ENCODE measurements around the gene CCDC9B.
A peak's percentile ranks its signal among the peaks of the same experiment; 100 is the strongest.

Gene CCDC9B

GRCh38 chr15:40310993-40311392, 29.7 kb downstream of the CCDC9B start:
- H3K4me1 ChIP-seq (ENCODE audit: control insufficient read depth in 5 of 5, insufficient read depth in 5 of 5, low read length in 5 of 5): peaks cover 0 to 22% (median 4%) of the 10 kb centered on the region in 5 donors
- H3K27me3 ChIP-seq (ENCODE audit: control insufficient read depth in 5 of 5, insufficient read depth in 4 of 5, low read length in 5 of 5): peaks cover 6 to 14% (median 10%) of the 10 kb centered on the region in 5 donors
- H3K27ac ChIP-seq (ENCODE audit: low read depth, low read length): no peak overlapping the region
- H3K4me3 ChIP-seq (ENCODE audit: low read depth in 1 of 5, low read length in 5 of 5): no peak overlapping the region
- H3K9ac ChIP-seq (ENCODE audit: low read length in 5 of 5): no peak overlapping the region
- no peaks in the 10 kb centered on the region for H3K9me3 ChIP-seq (ENCODE audit: control insufficient read depth in 5 of 5, low read length in 5 of 5)
- no peaks in the 10 kb centered on the region for H3K36me3 ChIP-seq (ENCODE audit: control insufficient read depth in 5 of 5, insufficient read depth in 5 of 5, low read length in 5 of 5)

- peaks cover 0 to 27% (median 4%) of the 10 kb centered on the region in 5 donors for H3K4me1 ChIP-seq (ENCODE audit: control insufficient read depth in 5 of 5, insufficient read depth in 5 of 5, low read length in 5 of 5)
- peaks cover 4 to 14% (median 6%) of the 10 kb centered on the region in 5 donors for H3K27me3 ChIP-seq (ENCODE audit: control insufficient read depth in 5 of 5, insufficient read depth in 4 of 5, low read length in 5 of 5)
- no peak overlapping the region for H3K27ac ChIP-seq (ENCODE audit: low read depth, low read length)
- no peaks in the 10 kb centered on the region for H3K9me3 ChIP-seq (ENCODE audit: control insufficient read depth in 5 of 5, low read length in 5 of 5)
- no peaks in the 10 kb centered on the region for H3K36me3 ChIP-seq (ENCODE audit: control insufficient read depth in 5 of 5, insufficient read depth in 5 of 5, low read length in 5 of 5)
- H3K9ac ChIP-seq (ENCODE audit: low read length in 5 of 5): no peak overlapping the region
- no peak overlapping the region for H3K4me3 ChIP-seq (ENCODE audit: low read depth in 1 of 5, low read length in 5 of 5)
Observed at GRCh38 chr15:40310001-40310959, 30.5 kb downstream of the CCDC9B start.

- H3K36me3 ChIP-seq (ENCODE audit: control insufficient read depth in 5 of 5, insufficient read depth in 5 of 5, low read length in 5 of 5): no peaks in the 10 kb centered on the region
- peaks cover 0 to 27% (median 4%) of the 10 kb centered on the region in 5 donors for H3K4me1 ChIP-seq (ENCODE audit: control insufficient read depth in 5 of 5, insufficient read depth in 5 of 5, low read length in 5 of 5)
- peaks cover 4 to 14% (median 6%) of the 10 kb centered on the region in 5 donors for H3K27me3 ChIP-seq (ENCODE audit: control insufficient read depth in 5 of 5, insufficient read depth in 4 of 5, low read length in 5 of 5)
- H3K27ac ChIP-seq (ENCODE audit: low read depth, low read length): no peak overlapping the region
- no peak overlapping the region for H3K9ac ChIP-seq (ENCODE audit: low read length in 5 of 5)
- no peak overlapping the region for H3K4me3 ChIP-seq (ENCODE audit: low read depth in 1 of 5, low read length in 5 of 5)
- H3K9me3 ChIP-seq (ENCODE audit: control insufficient read depth in 5 of 5, low read length in 5 of 5): no peaks in the 10 kb centered on the region
Observed at GRCh38 chr15:40309344-40309862, 31.3 kb downstream of the CCDC9B start.

GRCh38 chr15:40307421-40308211, 33.1 kb downstream of the CCDC9B start, which contains the start of gene PLCB2:
Gene PLCB2, minus strand, starts transcription at chr15:40307935. Its CDS starts 263 bp downstream, at chr15:40307672.
- Histone ChIP-seq H3K4me1 (ENCODE audit: control insufficient read depth in 5 of 5, insufficient read depth in 5 of 5, low read length in 5 of 5) (peaks cover 0 to 20% (median 4%) of the 10 kb centered on the region in 5 donors), H3K36me3 (ENCODE audit: control insufficient read depth in 5 of 5, insufficient read depth in 5 of 5, low read length in 5 of 5) (peaks cover 0 to 7% (median 0%) of the 10 kb centered on the region in 5 donors), H3K4me3 (ENCODE audit: low read depth in 1 of 5, low read length in 5 of 5) (peak within 1 kb of the TSS; percentile 36 to 59 (median 43)), H3K27ac (ENCODE audit: low read depth, low read length) (peak within 1 kb of the TSS; percentile 37), H3K27me3 (ENCODE audit: control insufficient read depth in 5 of 5, insufficient read depth in 4 of 5, low read length in 5 of 5) (peaks cover 0 to 13% (median 3%) of the 10 kb centered on the region in 5 donors), H3K9ac (ENCODE audit: low read length in 5 of 5) (peak within 1 kb of the TSS in 3 of 5 donors; percentile 46 to 57 (median 53)), H3K9me3 (ENCODE audit: control insufficient read depth in 5 of 5, low read length in 5 of 5) (no peaks in the 10 kb centered on the region)

DNA sequence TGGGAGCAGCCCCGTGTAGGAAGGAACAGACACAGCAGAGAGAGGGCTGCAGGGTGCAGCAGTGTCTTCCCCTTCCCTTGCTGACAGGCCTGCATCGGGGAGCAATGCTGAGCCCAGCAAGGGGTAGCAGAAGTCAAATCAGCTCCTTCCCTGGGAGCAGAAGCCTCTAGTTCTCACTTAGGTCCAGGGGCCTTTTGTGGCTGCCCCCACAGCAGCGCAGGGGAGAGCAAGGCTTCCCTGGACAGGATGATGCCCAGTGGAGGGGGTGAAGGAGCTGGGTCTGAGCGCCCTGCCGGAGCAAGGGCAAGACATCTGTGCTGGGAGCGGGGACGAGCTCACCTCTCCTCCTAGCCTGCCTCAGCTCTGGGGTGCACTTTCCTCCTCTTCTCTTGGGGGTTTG, 33.8 kb downstream of the CCDC9B start:
- Histone ChIP-seq H3K4me3 (ENCODE audit: low read depth in 1 of 5, low read length in 5 of 5) (peak overlapping the region; percentile 31 to 59 (median 43)), H3K9me3 (ENCODE audit: control insufficient read depth in 5 of 5, low read length in 5 of 5) (no peaks in the 10 kb centered on the region), H3K9ac (ENCODE audit: low read length in 5 of 5) (peak overlapping the region in 3 of 5 donors; percentile 12 to 46 (median 23)), H3K36me3 (ENCODE audit: control insufficient read depth in 5 of 5, insufficient read depth in 5 of 5, low read length in 5 of 5) (peaks cover 0 to 11% (median 0%) of the 10 kb centered on the region in 5 donors), H3K4me1 (ENCODE audit: control insufficient read depth in 5 of 5, insufficient read depth in 5 of 5, low read length in 5 of 5) (peaks cover 0 to 20% (median 4%) of the 10 kb centered on the region in 5 donors), H3K27me3 (ENCODE audit: control insufficient read depth in 5 of 5, insufficient read depth in 4 of 5, low read length in 5 of 5) (peaks cover 0 to 9% (median 3%) of the 10 kb centered on the region in 5 donors), H3K27ac (ENCODE audit: low read depth, low read length) (no peak overlapping the region)

DNA sequence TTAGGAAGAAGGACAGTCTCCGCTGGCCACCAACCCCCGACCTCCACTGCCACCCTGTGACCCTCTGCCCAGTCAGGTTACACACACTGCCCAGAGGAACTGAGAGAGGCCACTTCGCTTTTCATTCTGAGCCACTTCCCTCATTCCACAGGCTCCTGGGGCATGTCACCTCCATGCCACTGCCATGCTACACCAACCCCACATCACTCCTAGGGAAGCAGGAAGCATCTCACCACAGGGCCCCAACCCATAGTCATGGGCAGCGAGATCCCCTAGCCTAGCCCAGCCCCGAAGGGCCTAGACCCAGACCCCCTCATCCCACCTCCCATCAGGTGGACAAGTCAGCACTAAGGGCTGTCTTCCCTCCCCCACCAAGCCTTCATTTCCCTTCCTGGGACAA, 34.4 kb downstream of the CCDC9B start:
- H3K9ac ChIP-seq (ENCODE audit: low read length in 5 of 5): peak overlapping the region in 1 of 5 donors; percentile 12
- no peaks in the 10 kb centered on the region for H3K9me3 ChIP-seq (ENCODE audit: control insufficient read depth in 5 of 5, low read length in 5 of 5)

GRCh38 chr15:40305281-40305680, 35.5 kb downstream of the CCDC9B start:
- H3K36me3 ChIP-seq (ENCODE audit: control insufficient read depth in 5 of 5, insufficient read depth in 5 of 5, low read length in 5 of 5): peaks cover 0 to 16% (median 0%) of the 10 kb centered on the region in 5 donors
- H3K27me3 ChIP-seq (ENCODE audit: control insufficient read depth in 5 of 5, insufficient read depth in 4 of 5, low read length in 5 of 5): peaks cover 0 to 11% (median 2%) of the 10 kb centered on the region in 5 donors
- no peak overlapping the region for H3K9ac ChIP-seq (ENCODE audit: low read length in 5 of 5)
- no peak overlapping the region for H3K27ac ChIP-seq (ENCODE audit: low read depth, low read length)
- peaks cover 0 to 32% (median 4%) of the 10 kb centered on the region in 5 donors for H3K4me1 ChIP-seq (ENCODE audit: control insufficient read depth in 5 of 5, insufficient read depth in 5 of 5, low read length in 5 of 5)
- H3K9me3 ChIP-seq (ENCODE audit: control insufficient read depth in 5 of 5, low read length in 5 of 5): peaks cover 0 to 7% (median 4%) of the 10 kb centered on the region in 5 donors
- H3K4me3 ChIP-seq (ENCODE audit: low read depth in 1 of 5, low read length in 5 of 5): no peak overlapping the region

More for the DNA sequence above, 34.4 kb downstream of the CCDC9B start:
- Histone ChIP-seq H3K36me3 (ENCODE audit: control insufficient read depth in 5 of 5, insufficient read depth in 5 of 5, low read length in 5 of 5) (peaks cover 0 to 13% (median 0%) of the 10 kb centered on the region in 5 donors), H3K4me1 (ENCODE audit: control insufficient read depth in 5 of 5, insufficient read depth in 5 of 5, low read length in 5 of 5) (peaks cover 0 to 26% (median 4%) of the 10 kb centered on the region in 5 donors), H3K4me3 (ENCODE audit: low read depth in 1 of 5, low read length in 5 of 5) (peak overlapping the region in 3 of 5 donors; percentile 31 to 59 (median 51)), H3K27me3 (ENCODE audit: control insufficient read depth in 5 of 5, insufficient read depth in 4 of 5, low read length in 5 of 5) (peaks cover 0 to 9% (median 3%) of the 10 kb centered on the region in 5 donors), H3K27ac (ENCODE audit: low read depth, low read length) (no peak overlapping the region)

GRCh38 chr15:40303576-40303975, 37.2 kb downstream of the CCDC9B start:
- H3K27me3 ChIP-seq (ENCODE audit: control insufficient read depth in 5 of 5, insufficient read depth in 4 of 5, low read length in 5 of 5): peaks cover 0 to 5% (median 2%) of the 10 kb centered on the region in 5 donors
- peaks cover 0 to 20% (median 0%) of the 10 kb centered on the region in 5 donors for H3K36me3 ChIP-seq (ENCODE audit: control insufficient read depth in 5 of 5, insufficient read depth in 5 of 5, low read length in 5 of 5)
- H3K4me1 ChIP-seq (ENCODE audit: control insufficient read depth in 5 of 5, insufficient read depth in 5 of 5, low read length in 5 of 5): peaks cover 0 to 24% (median 2%) of the 10 kb centered on the region in 5 donors
- H3K27ac ChIP-seq (ENCODE audit: low read depth, low read length): no peak overlapping the region
- peaks cover 4 to 12% (median 5%) of the 10 kb centered on the region in 5 donors for H3K9me3 ChIP-seq (ENCODE audit: control insufficient read depth in 5 of 5, low read length in 5 of 5)
- no peak overlapping the region for H3K4me3 ChIP-seq (ENCODE audit: low read depth in 1 of 5, low read length in 5 of 5)
- no peak overlapping the region for H3K9ac ChIP-seq (ENCODE audit: low read length in 5 of 5)

- H3K9me3 ChIP-seq (ENCODE audit: control insufficient read depth in 5 of 5, low read length in 5 of 5): peaks cover 4 to 12% (median 5%) of the 10 kb centered on the region in 5 donors
- peaks cover 0 to 24% (median 2%) of the 10 kb centered on the region in 5 donors for H3K4me1 ChIP-seq (ENCODE audit: control insufficient read depth in 5 of 5, insufficient read depth in 5 of 5, low read length in 5 of 5)
- H3K27me3 ChIP-seq (ENCODE audit: control insufficient read depth in 5 of 5, insufficient read depth in 4 of 5, low read length in 5 of 5): peaks cover 0 to 5% (median 2%) of the 10 kb centered on the region in 5 donors
- no peak overlapping the region for H3K9ac ChIP-seq (ENCODE audit: low read length in 5 of 5)
- H3K27ac ChIP-seq (ENCODE audit: low read depth, low read length): no peak overlapping the region
- no peak overlapping the region for H3K4me3 ChIP-seq (ENCODE audit: low read depth in 1 of 5, low read length in 5 of 5)
- H3K36me3 ChIP-seq (ENCODE audit: control insufficient read depth in 5 of 5, insufficient read depth in 5 of 5, low read length in 5 of 5): peaks cover 0 to 26% (median 0%) of the 10 kb centered on the region in 5 donors
Observed at GRCh38 chr15:40302981-40303380, 37.8 kb downstream of the CCDC9B start.

Measured in subcutaneous abdominal adipose tissue (tissue), 5 donors.